HG03066 (cell line): Measurements from ENCODE around the gene AGPAT1.

Experiments
- ATAC-seq: cut with Tn5 transposase; IDR thresholded peaks from one replicate; pipeline ENCODE4 v1.9.1; 2021; ENCODE audit warnings: low read depth; ENCODE audit not compliant: unreplicated experiment

Gene AGPAT1

GRCh38 chr6:32173051-32173727 is 2.7 kb downstream of the AGPAT1 start:
- ATAC-seq: no peak

GRCh38 chr6:32171234-32171633 is 4.7 kb downstream of the AGPAT1 start:
- no peak for ATAC-seq

GRCh38 chr6:32170294-32170693 is 5.6 kb downstream of the AGPAT1 start:
- no peak for ATAC-seq

- ATAC-seq: no peak
These were observed 6.9 kb downstream of the AGPAT1 start for GRCh38 chr6:32168807-32169591.

- no peak for ATAC-seq
These were observed 7.5 kb downstream of the AGPAT1 start for GRCh38 chr6:32168350-32168749.

GRCh38 chr6:32167761-32168262 is 8.1 kb downstream of the AGPAT1 start:
- no peak for ATAC-seq

GRCh38 chr6:32167154-32167760 is 8.6 kb downstream of the AGPAT1 start:
- no peak for ATAC-seq

GRCh38 chr6:32166411-32167061 is 9.3 kb downstream of the AGPAT1 start:
- no peak for ATAC-seq

- ATAC-seq: no peak
These were observed 11.6 kb downstream of the AGPAT1 start, which contains the start of gene EGFL8 for GRCh38 chr6:32164295-32164694. Gene EGFL8, plus strand, starts transcription at chr6:32164595. Its CDS starts 1,571 bp downstream, at chr6:32166166.

- no peak for ATAC-seq
These were observed 12.2 kb downstream of the AGPAT1 start for GRCh38 chr6:32163559-32164258.

GRCh38 chr6:32158052-32158451 is 17.8 kb downstream of the AGPAT1 start:
- no peak for ATAC-seq

GRCh38 chr6:32156891-32157290 is 19.0 kb downstream of the AGPAT1 start:
- ATAC-seq: no peak

- ATAC-seq: peak; percentile 65
These were observed 21.2 kb downstream of the AGPAT1 start for GRCh38 chr6:32154514-32155161.

- ATAC-seq: peak; percentile 30
These were observed 22.0 kb downstream of the AGPAT1 start, which contains the start of gene PPT2 for GRCh38 chr6:32153564-32154513. Gene PPT2, plus strand, starts transcription at chr6:32154141. Its CDS starts 454 bp downstream, at chr6:32154595.

GRCh38 chr6:32152769-32153563 is 22.9 kb downstream of the AGPAT1 start:
- no peak for ATAC-seq

- no peak for ATAC-seq
These were observed 23.8 kb downstream of the AGPAT1 start, which contains the start of gene PRRT1 for GRCh38 chr6:32151863-32152768. Gene PRRT1, minus strand, starts transcription at chr6:32151939. Its CDS starts 112 bp downstream, at chr6:32151827.
